ENCODE measurements around the gene WDFY4. TPM values are rescaled to one million over a fixed set of nuclear protein-coding genes. Genes with fewer than 3 reads are reported as not detected.

Gene WDFY4
- total and polyA plus RNA-seq, 8 donors = 0.15 to 8.0 (median 2.7) TPM

GRCh38 chr10:48965460-48965859 is 280.8 kb downstream of the WDFY4 start:
- no peaks in the 10 kb centered on the region for H3K36me3 ChIP-seq
- no peak for DNase-seq
- 90 to 96% (median 91%) methylated on average over 4 of the region's 4 CpGs for WGBS, 5 donors
- no peaks in the 10 kb centered on the region for H3K4me1 ChIP-seq
- H3K4me3 ChIP-seq = no peak overlapping the region
- peaks cover 0 to 17% (median 0%) of the 10 kb centered on the region in 3 donors for H3K27me3 ChIP-seq
- TF ChIP-seq EP300 (IDR thresholded peaks at IDR 0.05) = no peak
- H3K27ac ChIP-seq = no peak overlapping the region
- no peaks in the 10 kb centered on the region for H3K9me3 ChIP-seq
- intact Hi-C loops (cut with DNase I; ENCODE audit: low total_unique reads) = no loop called here

GRCh38 chr10:48968036-48968435 is 283.4 kb downstream of the WDFY4 start:
- intact Hi-C loops (cut with DNase I; ENCODE audit: low total_unique reads) = no loop called here
- Histone ChIP-seq H3K9me3 (no peaks in the 10 kb centered on the region), H3K4me1 (no peaks in the 10 kb centered on the region), H3K27me3 (peaks cover 0 to 17% (median 0%) of the 10 kb centered on the region in 3 donors), H3K36me3 (no peaks in the 10 kb centered on the region), H3K27ac (no peak overlapping the region), H3K4me3 (no peak overlapping the region)
- no peak for TF ChIP-seq EP300 (IDR thresholded peaks at IDR 0.05)
- no peak for TF ChIP-seq CTCF (IDR thresholded peaks at IDR 0.05)
- no peak for DNase-seq
- WGBS, 5 donors = 86 to 100% (median 89%) methylated on average over 3 of the region's 3 CpGs; no CpG with 5 or more reads in 1 of the 5 donors

- Histone ChIP-seq H3K4me1 (no peaks in the 10 kb centered on the region), H3K27ac (no peak overlapping the region), H3K27me3 (peaks cover 0 to 21% (median 0%) of the 10 kb centered on the region in 3 donors), H3K4me3 (no peak overlapping the region), H3K9me3 (no peaks in the 10 kb centered on the region), H3K36me3 (no peaks in the 10 kb centered on the region)
- DNase-seq = no peak
- 88 to 92% (median 91%) methylated on average over 14 of the region's 14 CpGs for whole genome bisulfite sequencing, 5 donors
- intact Hi-C loops (cut with DNase I; ENCODE audit: low total_unique reads) = no loop called here
- no peak for TF ChIP-seq POLR2A (IDR thresholded peaks at IDR 0.05)
- TF ChIP-seq CTCF (IDR thresholded peaks at IDR 0.05) = no peak
- TF ChIP-seq EP300 (IDR thresholded peaks at IDR 0.05) = no peak
- TF ChIP-seq POLR2AphosphoS5 (IDR thresholded peaks at IDR 0.05) = no peak
Observed at GRCh38 chr10:48970046-48970445, 285.4 kb downstream of the WDFY4 start.

GRCh38 chr10:48970654-48971053 is 286.0 kb downstream of the WDFY4 start:
- intact Hi-C loops (cut with DNase I; ENCODE audit: low total_unique reads) = no loop called here
- no peak overlapping the region for H3K4me3 ChIP-seq
- TF ChIP-seq POLR2A (IDR thresholded peaks at IDR 0.05) (no peak), POLR2AphosphoS5 (IDR thresholded peaks at IDR 0.05) (no peak), EP300 (IDR thresholded peaks at IDR 0.05) (no peak), CTCF (IDR thresholded peaks at IDR 0.05) (no peak)
- H3K9me3 ChIP-seq = no peaks in the 10 kb centered on the region
- H3K36me3 ChIP-seq = no peaks in the 10 kb centered on the region
- peaks cover 0 to 21% (median 0%) of the 10 kb centered on the region in 3 donors for H3K27me3 ChIP-seq
- H3K4me1 ChIP-seq = no peaks in the 10 kb centered on the region
- no peak for DNase-seq
- WGBS, 5 donors = 77 to 90% (median 84%) methylated on average over 4 of the region's 4 CpGs
- no peak overlapping the region for H3K27ac ChIP-seq

GRCh38 chr10:48973065-48973464 is 288.4 kb downstream of the WDFY4 start:
- no peak for DNase-seq
- H3K27me3 ChIP-seq = peaks cover 0 to 15% (median 0%) of the 10 kb centered on the region in 3 donors
- H3K4me1 ChIP-seq = no peaks in the 10 kb centered on the region
- H3K9me3 ChIP-seq = no peaks in the 10 kb centered on the region
- H3K4me3 ChIP-seq = no peak overlapping the region
- intact Hi-C loops (cut with DNase I; ENCODE audit: low total_unique reads) = no loop called here
- no peak overlapping the region for H3K27ac ChIP-seq
- no peaks in the 10 kb centered on the region for H3K36me3 ChIP-seq
- 73 to 86% (median 81%) methylated on average over 5 of the region's 5 CpGs for WGBS, 5 donors
- TF ChIP-seq EP300 (IDR thresholded peaks at IDR 0.05) = no peak
- TF ChIP-seq POLR2A (IDR thresholded peaks at IDR 0.05) = no peak
- no peak for TF ChIP-seq CTCF (IDR thresholded peaks at IDR 0.05)
- TF ChIP-seq POLR2AphosphoS5 (IDR thresholded peaks at IDR 0.05) = no peak
